Measurements from ENCODE around the gene INAFM2. TPM values are rescaled to one million over a fixed set of nuclear protein-coding genes. Genes with fewer than 3 reads are reported as not detected.

Gene INAFM2
- total and polyA plus RNA-seq, 2 donors (not counting 1 experiment from before 2014, with no cell fraction given), result 8.9 to 11.0 TPM

- Histone ChIP-seq H3K4me1 (ENCODE audit: control insufficient read depth, extremely low read depth, insufficient read depth, low read length) (peaks cover 2% of the 10 kb centered on the region), H4K20me1 (ENCODE audit: control insufficient read depth, extremely low read depth, insufficient read depth, low read length) (no peaks in the 10 kb centered on the region), H3K27me3 (ENCODE audit: control insufficient read depth, insufficient read depth, low read length) (peaks cover 56% of the 10 kb centered on the region), H3K27ac (ENCODE audit: insufficient read depth, low read length) (no peak overlapping the region), H3K4me2 (ENCODE audit: extremely low read depth, insufficient read depth, low read length) (peak overlapping the region; percentile 71), H3K9ac (ENCODE audit: insufficient read depth, low read length) (no peak overlapping the region), H3K79me2 (ENCODE audit: control insufficient read depth, insufficient read depth, low read length) (no peaks in the 10 kb centered on the region), H3K4me3 (replicated peaks in 1 of 4; ENCODE audit: control extremely low read depth in 1 of 4, insufficient read depth in 1 of 4, low read depth in 3 of 4, low read length in 4 of 4) (no peak overlapping the region), H2AFZ (ENCODE audit: low read length) (no peak overlapping the region), H3K9me3 (ENCODE audit: control insufficient read depth, insufficient read depth, low read depth, low read length) (no peaks in the 10 kb centered on the region), H3K36me3 (ENCODE audit: control insufficient read depth, insufficient read depth, low read length) (no peaks in the 10 kb centered on the region)
- DNase-seq (ENCODE audit: low read depth in 2 of 2), result no peak
- no peak for TF ChIP-seq EZH2 (IDR thresholded peaks at IDR 0.05; ENCODE audit: low read length, missing control alignments)
- no peak for TF ChIP-seq CTCF (conservative IDR thresholded peaks at IDR 0.05 in 1 of 2, IDR thresholded peaks at IDR 0.05 in 1 of 2; ENCODE audit: low read depth in 1 of 2, low read length in 2 of 2)
These were observed 42.3 kb upstream of the INAFM2 start for GRCh38 chr15:40281057-40281800.

GRCh38 chr15:40281801-40282146 lies 41.7 kb upstream of the INAFM2 start:
- Histone ChIP-seq H3K9me3 (ENCODE audit: control insufficient read depth, insufficient read depth, low read depth, low read length) (no peaks in the 10 kb centered on the region), H2AFZ (ENCODE audit: low read length) (no peak overlapping the region), H3K4me1 (ENCODE audit: control insufficient read depth, extremely low read depth, insufficient read depth, low read length) (peaks cover 2% of the 10 kb centered on the region), H3K36me3 (ENCODE audit: control insufficient read depth, insufficient read depth, low read length) (no peaks in the 10 kb centered on the region), H3K27ac (ENCODE audit: insufficient read depth, low read length) (no peak overlapping the region), H4K20me1 (ENCODE audit: control insufficient read depth, extremely low read depth, insufficient read depth, low read length) (no peaks in the 10 kb centered on the region), H3K4me2 (ENCODE audit: extremely low read depth, insufficient read depth, low read length) (peak overlapping the region; percentile 71), H3K27me3 (ENCODE audit: control insufficient read depth, insufficient read depth, low read length) (peaks cover 56% of the 10 kb centered on the region), H3K79me2 (ENCODE audit: control insufficient read depth, insufficient read depth, low read length) (no peaks in the 10 kb centered on the region), H3K4me3 (replicated peaks in 1 of 4; ENCODE audit: control extremely low read depth in 1 of 4, insufficient read depth in 1 of 4, low read depth in 3 of 4, low read length in 4 of 4) (peak overlapping the region in 2 of 4 experiments; percentile 7 to 38), H3K9ac (ENCODE audit: insufficient read depth, low read length) (no peak overlapping the region)
- TF ChIP-seq CTCF (conservative IDR thresholded peaks at IDR 0.05 in 1 of 2, IDR thresholded peaks at IDR 0.05 in 1 of 2; ENCODE audit: low read depth in 1 of 2, low read length in 2 of 2), result no peak
- no peak for TF ChIP-seq EZH2 (IDR thresholded peaks at IDR 0.05; ENCODE audit: low read length, missing control alignments)
- DNase-seq (ENCODE audit: low read depth in 2 of 2), result no peak

GRCh38 chr15:40282147-40282868 lies 41.2 kb upstream of the INAFM2 start:
- DNase-seq (ENCODE audit: low read depth in 2 of 2), result peak in 1 of 2 donors; percentile 24
- no peak overlapping the region for H3K9ac ChIP-seq (ENCODE audit: insufficient read depth, low read length)
- peaks cover 2% of the 10 kb centered on the region for H3K4me1 ChIP-seq (ENCODE audit: control insufficient read depth, extremely low read depth, insufficient read depth, low read length)
- H3K79me2 ChIP-seq (ENCODE audit: control insufficient read depth, insufficient read depth, low read length), result no peaks in the 10 kb centered on the region
- H2AFZ ChIP-seq (ENCODE audit: low read length), result peak overlapping the region; percentile 51
- no peak overlapping the region for H3K27ac ChIP-seq (ENCODE audit: insufficient read depth, low read length)
- H3K36me3 ChIP-seq (ENCODE audit: control insufficient read depth, insufficient read depth, low read length), result no peaks in the 10 kb centered on the region
- TF ChIP-seq CTCF (conservative IDR thresholded peaks at IDR 0.05 in 1 of 2, IDR thresholded peaks at IDR 0.05 in 1 of 2; ENCODE audit: low read depth in 1 of 2, low read length in 2 of 2), result peak in 1 of 2 donors; percentile 8
- peak; percentile 99 for TF ChIP-seq EZH2 (IDR thresholded peaks at IDR 0.05; ENCODE audit: low read length, missing control alignments)
- H4K20me1 ChIP-seq (ENCODE audit: control insufficient read depth, extremely low read depth, insufficient read depth, low read length), result no peaks in the 10 kb centered on the region
- no peaks in the 10 kb centered on the region for H3K9me3 ChIP-seq (ENCODE audit: control insufficient read depth, insufficient read depth, low read depth, low read length)
- H3K4me2 ChIP-seq (ENCODE audit: extremely low read depth, insufficient read depth, low read length), result peak overlapping the region; percentile 71
- H3K4me3 ChIP-seq (replicated peaks in 1 of 4; ENCODE audit: control extremely low read depth in 1 of 4, insufficient read depth in 1 of 4, low read depth in 3 of 4, low read length in 4 of 4), result peak overlapping the region in 3 of 4 experiments; percentile 15 to 38 (median 37)
- peaks cover 55% of the 10 kb centered on the region for H3K27me3 ChIP-seq (ENCODE audit: control insufficient read depth, insufficient read depth, low read length)
